Coronary artery (tissue), 2 donors: ENCODE data around the gene CTSH.

Source experiments
- DNase-seq: peaks from one replicate; pipeline ENCODE4 v3.0.0-alpha.2; 2017; ENCODE audit warnings: low spot score
- H3K27ac ChIP-seq, 2 donors: fragments of 200-600 bp; sonication (generic); one replicate each; pipeline ENCODE4 v1.5.1; 2016 to 2019
- H3K4me3 ChIP-seq: fragments of 200-600 bp; sonication (generic); 2 replicates; pipeline ENCODE4 v1.5.1; 2016; ENCODE audit warnings: mild to moderate bottlenecking, moderate library complexity
- TF ChIP-seq, protein P1 (sequence below): fragments of 200-600 bp; sonication (generic); IDR thresholded peaks from one replicate; pipeline ENCODE4 v1.5.1; 2019; ENCODE audit warnings: antibody characterized with exemption

The CTSH gene

DNA sequence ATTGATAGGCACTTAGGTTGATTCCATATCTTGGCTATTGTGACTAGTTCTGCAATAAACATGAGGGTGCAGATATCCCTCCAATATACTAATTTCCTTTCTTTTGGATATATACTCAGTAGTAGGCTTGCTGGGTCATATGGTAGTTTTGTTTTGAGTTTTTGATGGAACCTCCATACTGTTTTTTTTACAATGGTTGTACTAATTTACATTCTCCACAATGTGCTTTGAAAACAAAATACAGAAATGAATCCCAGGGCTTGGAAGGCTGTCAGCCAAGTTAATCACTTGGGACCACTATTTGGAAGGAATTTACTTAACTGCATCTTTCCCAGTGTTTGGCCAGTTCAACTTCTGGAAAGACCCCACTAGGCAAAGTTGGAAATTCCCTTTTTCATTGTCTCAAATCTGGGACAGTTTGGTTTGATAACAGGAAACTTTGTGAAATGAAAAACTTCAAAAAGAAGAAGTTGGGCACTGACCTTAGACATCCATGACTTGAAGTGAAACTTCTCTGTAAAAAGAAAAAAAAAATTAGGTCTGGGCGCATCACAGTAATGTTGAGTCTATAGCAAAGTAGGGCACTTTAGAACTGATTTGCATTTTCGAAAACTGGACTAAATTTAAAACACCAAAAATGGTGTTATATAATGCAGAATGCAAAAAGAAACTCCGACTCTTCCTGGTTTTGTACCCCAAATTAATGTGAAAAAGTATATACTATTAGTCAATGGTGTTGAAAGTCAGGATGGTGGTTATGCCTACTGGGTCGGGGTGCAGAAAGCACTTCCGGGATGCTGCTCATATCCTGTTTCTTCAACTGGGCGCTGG is 6.0 kb downstream of the CTSH start:
- Histone ChIP-seq H3K4me3 (no peak overlapping the region), H3K27ac (peak overlapping the region in 1 of 2 donors; percentile 75)
- DNase-seq: no peak
- TF ChIP-seq, protein P1, sequence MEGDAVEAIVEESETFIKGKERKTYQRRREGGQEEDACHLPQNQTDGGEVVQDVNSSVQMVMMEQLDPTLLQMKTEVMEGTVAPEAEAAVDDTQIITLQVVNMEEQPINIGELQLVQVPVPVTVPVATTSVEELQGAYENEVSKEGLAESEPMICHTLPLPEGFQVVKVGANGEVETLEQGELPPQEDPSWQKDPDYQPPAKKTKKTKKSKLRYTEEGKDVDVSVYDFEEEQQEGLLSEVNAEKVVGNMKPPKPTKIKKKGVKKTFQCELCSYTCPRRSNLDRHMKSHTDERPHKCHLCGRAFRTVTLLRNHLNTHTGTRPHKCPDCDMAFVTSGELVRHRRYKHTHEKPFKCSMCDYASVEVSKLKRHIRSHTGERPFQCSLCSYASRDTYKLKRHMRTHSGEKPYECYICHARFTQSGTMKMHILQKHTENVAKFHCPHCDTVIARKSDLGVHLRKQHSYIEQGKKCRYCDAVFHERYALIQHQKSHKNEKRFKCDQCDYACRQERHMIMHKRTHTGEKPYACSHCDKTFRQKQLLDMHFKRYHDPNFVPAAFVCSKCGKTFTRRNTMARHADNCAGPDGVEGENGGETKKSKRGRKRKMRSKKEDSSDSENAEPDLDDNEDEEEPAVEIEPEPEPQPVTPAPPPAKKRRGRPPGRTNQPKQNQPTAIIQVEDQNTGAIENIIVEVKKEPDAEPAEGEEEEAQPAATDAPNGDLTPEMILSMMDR: no peak

DNA sequence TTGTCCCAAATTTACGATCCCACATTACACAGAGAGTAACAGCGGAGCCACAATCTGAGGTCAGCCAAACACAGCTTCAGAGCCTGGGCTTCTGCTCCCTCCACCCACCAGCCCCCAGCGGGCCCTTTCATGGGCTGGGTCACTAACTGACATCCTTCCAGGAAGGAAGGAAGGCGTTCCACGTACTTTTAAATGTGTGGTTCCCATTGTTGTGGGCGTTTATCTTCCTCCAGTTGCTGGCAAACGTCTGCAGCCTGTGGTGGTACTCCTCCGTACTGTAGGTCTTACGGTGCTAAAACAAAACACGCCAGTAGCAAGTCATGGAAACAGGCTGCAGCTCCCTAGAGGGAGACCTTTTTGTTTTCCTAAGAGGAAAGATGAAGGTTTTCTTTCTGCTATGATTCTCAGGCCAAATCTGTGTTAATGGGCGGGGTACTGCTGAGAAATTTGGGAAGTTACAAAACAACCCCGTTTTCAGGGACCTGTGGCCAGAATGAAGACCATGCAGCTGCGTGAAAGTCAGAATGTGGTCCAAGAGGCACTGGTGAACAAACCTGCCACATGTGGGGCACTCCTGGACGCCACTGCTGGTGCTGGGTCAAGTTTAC is 7.6 kb downstream of the CTSH start:
- TF ChIP-seq, protein P1: no peak

GRCh38 chr15:78934655-78935023 is 10.2 kb downstream of the CTSH start:
- TF ChIP-seq, protein P1: no peak
- no peak for DNase-seq
- Histone ChIP-seq H3K4me3 (no peak overlapping the region), H3K27ac (peak overlapping the region in 1 of 2 donors; percentile 21)

More for the DNA sequence above, 7.6 kb downstream of the CTSH start:
- H3K27ac ChIP-seq: peak overlapping the region in 1 of 2 donors; percentile 65
- H3K4me3 ChIP-seq: peak overlapping the region; percentile 22
- no peak for DNase-seq

GRCh38 chr15:78933823-78934654 is 10.8 kb downstream of the CTSH start:
- Histone ChIP-seq H3K27ac (peak overlapping the region in 1 of 2 donors; percentile 39), H3K4me3 (peak overlapping the region; percentile 54)
- TF ChIP-seq, protein P1: no peak
- DNase-seq: no peak

DNA sequence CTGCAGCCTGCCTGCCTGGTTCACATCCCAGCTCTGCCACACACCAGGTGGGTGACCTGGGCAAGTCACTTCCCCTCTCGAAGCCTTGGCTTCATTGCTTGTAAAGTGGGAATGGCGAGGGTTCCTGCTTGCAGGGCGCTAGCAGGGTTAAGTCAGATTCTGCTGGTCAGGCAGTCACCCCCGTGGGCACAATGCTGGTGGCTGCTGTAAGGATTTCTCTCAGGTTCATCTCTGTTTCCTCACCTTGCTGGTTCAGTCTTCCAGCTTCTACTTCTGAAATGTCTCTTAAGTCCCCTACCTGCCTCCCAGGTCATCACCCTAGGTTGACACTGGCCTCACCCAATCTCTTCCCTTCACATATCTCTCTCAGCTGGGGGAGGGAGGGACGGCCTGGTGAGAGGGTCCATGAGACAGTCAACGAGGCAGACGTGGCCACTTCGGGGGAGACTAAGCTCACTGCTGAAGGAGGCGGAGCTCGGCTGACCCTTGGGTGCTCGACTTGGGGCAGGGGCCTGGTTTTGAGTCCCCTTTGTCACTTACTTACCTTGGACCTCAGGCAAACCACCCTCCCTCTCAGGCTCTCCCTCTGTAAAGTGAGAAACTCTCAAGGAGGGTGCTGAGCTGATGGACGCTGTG is 11.5 kb downstream of the CTSH start:
- Histone ChIP-seq H3K4me3 (peak overlapping the region; percentile 54), H3K27ac (peak overlapping the region in 1 of 2 donors; percentile 39)
- TF ChIP-seq, protein P1: no peak
- DNase-seq: no peak

DNA sequence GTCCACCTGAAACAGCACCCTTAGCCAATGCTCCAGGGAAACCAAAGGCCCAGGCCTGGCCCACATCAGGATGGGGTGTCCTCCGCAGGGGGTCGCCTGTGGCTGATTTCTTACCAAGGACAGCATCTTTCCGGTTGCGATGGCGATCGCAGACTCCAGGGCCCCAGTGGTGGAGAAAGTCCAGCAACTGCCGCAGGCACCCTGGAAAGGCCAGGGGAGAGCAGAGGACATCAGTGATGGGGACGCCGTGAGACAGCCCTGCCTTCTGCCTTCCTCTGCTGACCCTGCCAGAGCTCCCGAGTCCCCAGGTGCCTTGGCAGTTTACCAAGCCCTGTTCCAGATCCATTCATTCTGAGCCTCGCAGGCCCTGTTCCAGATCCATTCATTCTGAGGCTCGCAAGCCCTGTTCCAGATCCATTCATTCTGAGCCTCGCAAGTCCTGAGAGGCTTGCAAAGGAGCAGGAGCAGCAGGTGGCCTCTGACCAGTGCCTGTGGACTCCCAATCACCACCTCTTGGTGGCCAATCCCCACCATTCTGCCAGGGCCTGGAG is 12.5 kb downstream of the CTSH start:
- no peak overlapping the region for H3K27ac ChIP-seq
- no peak overlapping the region for H3K4me3 ChIP-seq
- TF ChIP-seq, protein P1: no peak
- DNase-seq: no peak
